ENCODE data around the gene RABGAP1L.
A peak's percentile ranks its signal among the peaks of the same experiment; 100 is the strongest.

- no peak for TF ChIP-seq CTCF (IDR thresholded peaks at IDR 0.05; ENCODE audit: extremely low read depth in 1 of 2, insufficient read depth in 1 of 2, low read depth in 1 of 2, low read length in 2 of 2)
- TF ChIP-seq POLR2A (IDR thresholded peaks at IDR 0.05; ENCODE audit: low read depth, low read length) = no peak
- TF ChIP-seq EZH2 (IDR thresholded peaks at IDR 0.05; ENCODE audit: borderline replicate concordance, low read depth, low read length, severe bottlenecking) = no peak
- TF ChIP-seq GATA2 (IDR thresholded peaks at IDR 0.05; ENCODE audit: insufficient read depth, insufficient read length, low read depth, low read length) = no peak
- TF ChIP-seq POLR2AphosphoS5 (IDR thresholded peaks at IDR 0.05; ENCODE audit: insufficient read depth, low read depth, low read length) = no peak
- TF ChIP-seq MAX (IDR thresholded peaks at IDR 0.05; ENCODE audit: insufficient read depth, insufficient read length) = no peak
- TF ChIP-seq FOS (IDR thresholded peaks at IDR 0.05; ENCODE audit: borderline replicate concordance, insufficient read depth, low read length) = peak; percentile 14
Observed at GRCh38 chr1:174976436-174977108, 817.3 kb downstream of the RABGAP1L start.

Measured in endothelial cell of umbilical vein (primary cell).